B cell (primary cell): ENCODE data around the gene CILP. TPM values are rescaled to one million over a fixed set of nuclear protein-coding genes. Genes with fewer than 3 reads are reported as not detected.

ENCODE experiments used
- ATAC-seq: fragments of 200-7000 bp; cut with Tn5 transposase; one replicate; pipeline ENCODE4 v1.10.0; 2021; ENCODE audit warnings: low read depth, mild to moderate bottlenecking, moderate number of reproducible peaks, moderate library complexity
- CTCF ChIA-PET: fragments of 350-600 bp; sonication (Branson Sonifier 250); formaldehyde crosslinking; loops from one replicate; lab custom pipeline; 2021; ENCODE audit warnings: antibody characterized with exemption, inconsistent platforms; lab: Charles Lee
- POLR2A ChIA-PET: fragments of 350-600 bp; sonication (Branson Sonifier 250); formaldehyde crosslinking; loops from one replicate; lab custom pipeline; 2021; ENCODE audit warnings: antibody characterized with exemption; lab: Charles Lee
- DNase-seq: peaks from one replicate; pipeline ENCODE4 v3.0.0; 2013
- H2AFZ ChIP-seq: 2 replicates; pipeline ENCODE4 v1.6.1; 2012; ENCODE audit warnings: mild to moderate bottlenecking, low read depth, low read length; ENCODE audit not compliant: insufficient read depth, poor library complexity, severe bottlenecking
- H3K27ac ChIP-seq, 2 donors: 1 replicate in 1 of 2; 2 replicates in 1 of 2; pipeline ENCODE4 v1.5.1; 2012 to 2013; ENCODE audit warnings: low read length in 2 of 2, mild to moderate bottlenecking in 2 of 2, moderate library complexity in 1 of 2
- H3K27me3 ChIP-seq, 4 experiments: fragments of 200-600 bp in 1 of 4; sonication (generic) in 1 of 4; replicated peaks in 1 of 4; 1 replicate in 2 of 4; 2 replicates in 2 of 4; pipeline versions ENCODE4 v1.6.1 to v1.7.0; 2013 to 2016; ENCODE audit warnings: low read length in 3 of 4, mild to moderate bottlenecking in 2 of 4, mixed read lengths in 1 of 4, moderate library complexity in 1 of 4; ENCODE audit not compliant: insufficient read depth in 4 of 4, control insufficient read depth in 3 of 4; ENCODE audit errors: control extremely low read depth in 1 of 4
- H3K36me3 ChIP-seq, 2 experiments: replicated peaks in 1 of 2; 1 replicate in 1 of 2; 2 replicates in 1 of 2; pipeline versions ENCODE4 v1.6.1 to v1.7.1; 2013; ENCODE audit warnings: low read length in 1 of 2; ENCODE audit not compliant: insufficient read depth in 2 of 2, control insufficient read depth in 1 of 2; ENCODE audit errors: control extremely low read depth in 1 of 2, extremely low read depth in 1 of 2
- H3K4me1 ChIP-seq, 2 donors: fragments of 200-600 bp in 1 of 2; sonication (generic) in 1 of 2; 1 replicate in 1 of 2; 2 replicates in 1 of 2; pipeline versions ENCODE4 v1.5.1 to v1.6.1; 2013 to 2017; ENCODE audit warnings: low read length in 2 of 2; ENCODE audit not compliant: control insufficient read depth in 2 of 2, insufficient read depth in 2 of 2
- H3K4me2 ChIP-seq: replicated peaks from 2 replicates; pipeline ENCODE3; 2012; ENCODE audit warnings: mild to moderate bottlenecking, low read depth, low read length; ENCODE audit not compliant: poor library complexity, severe bottlenecking
- H3K4me3 ChIP-seq, 5 experiments: fragments of 200-600 bp in 1 of 5; sonication (generic) in 1 of 5; 1 replicate in 3 of 5; 2 replicates in 2 of 5; pipeline versions ENCODE4 v1.5.1 to v1.7.0; 2011 to 2016; ENCODE audit warnings: low read length in 4 of 5, mild to moderate bottlenecking in 4 of 5, low read depth in 2 of 5, control low read depth in 1 of 5, moderate library complexity in 1 of 5; ENCODE audit not compliant: insufficient read depth in 1 of 5; ENCODE audit errors: control extremely low read depth in 1 of 5, extremely low read depth in 1 of 5
- H3K79me2 ChIP-seq: fragments of 200-600 bp; sonication (generic); one replicate; pipeline ENCODE4 v1.6.0; 2016; ENCODE audit warnings: low read length; ENCODE audit not compliant: control insufficient read depth, insufficient read depth
- H3K9ac ChIP-seq: fragments of 200-600 bp; sonication (generic); 2 replicates; pipeline ENCODE4 v1.6.1; 2017; ENCODE audit warnings: mild to moderate bottlenecking, low read length, moderate library complexity
- H3K9me3 ChIP-seq, 3 donors: one replicate each; pipeline versions ENCODE4 v1.6.1 to v1.7.1; 2013; ENCODE audit warnings: low read length in 2 of 3; ENCODE audit not compliant: control insufficient read depth in 2 of 3, insufficient read depth in 1 of 3; ENCODE audit errors: control extremely low read depth in 1 of 3
- H4K20me1 ChIP-seq: 2 replicates; pipeline ENCODE4 v1.6.0; 2012; ENCODE audit warnings: mild to moderate bottlenecking, low read length; ENCODE audit not compliant: insufficient read depth, control insufficient read depth, poor library complexity, severe bottlenecking
- H3K27ac Mint-ChIP-seq: one replicate; pipeline ENCODE4 v1.8.0; 2021; ENCODE audit warnings: mixed read lengths
- H3K27me3 Mint-ChIP-seq: one replicate; pipeline ENCODE4 v1.8.0; 2021; ENCODE audit warnings: mixed read lengths
- H3K4me1 Mint-ChIP-seq: one replicate; pipeline ENCODE4 v1.8.0; 2021; ENCODE audit warnings: mixed read lengths
- H3K4me3 Mint-ChIP-seq: one replicate; pipeline ENCODE4 v1.8.0; 2021; ENCODE audit warnings: mixed read lengths
- H3K9me3 Mint-ChIP-seq: one replicate; pipeline ENCODE4 v1.8.0; 2022; ENCODE audit warnings: mixed read lengths; ENCODE audit not compliant: insufficient read depth
- EZH2 ChIP-seq: IDR thresholded peaks from 2 replicates; pipeline ENCODE4 v1.6.1; 2012; ENCODE audit warnings: borderline replicate concordance, low read depth, mild to moderate bottlenecking, moderate library complexity, low read length; ENCODE audit not compliant: insufficient read depth, poor library complexity, severe bottlenecking
- WGBS: methylation state at CpG from one replicate; pipeline ENCODE4 v1.1.5; 2013; ENCODE audit warnings: missing lambda C conversion rate; ENCODE audit not compliant: insufficient coverage; 5-methylcytosine and 5-hydroxymethylcytosine counted together
- intact Hi-C: fragments of 100-400 bp; cut with micrococcal nuclease; formaldehyde crosslinking; loops from one replicate; pipeline ENCODE4 v1.10.0; 2022
- polyA plus RNA-seq: library from polyadenylated mRNA; depleted of rRNA; stranded (reverse); fragments of >200 nt; gene quantifications from 2 replicates; pipeline ENCODE4 v1.2.3, GENCODE V29; 2012
- total RNA-seq, 2 donors: library from RNA; stranded (reverse); fragments of 120-200 nt in 1 of 2; gene quantifications; 1 replicate in 1 of 2; 2 replicates in 1 of 2; pipeline versions ENCODE4 v1.2.3 to v1.2.4, GENCODE V29; 2013 to 2022
- TF ChIP-seq, protein P1 (sequence below): fragments of 200-600 bp; IDR thresholded peaks from one replicate; pipeline ENCODE4 v1.8.0; 2022; ENCODE audit warnings: antibody characterized with exemption, mild to moderate bottlenecking

CILP gene
- total and polyA plus RNA-seq, 2 donors (not counting 1 experiment from before 2014, with no cell fraction given): 0.52 to 0.94 TPM

DNA sequence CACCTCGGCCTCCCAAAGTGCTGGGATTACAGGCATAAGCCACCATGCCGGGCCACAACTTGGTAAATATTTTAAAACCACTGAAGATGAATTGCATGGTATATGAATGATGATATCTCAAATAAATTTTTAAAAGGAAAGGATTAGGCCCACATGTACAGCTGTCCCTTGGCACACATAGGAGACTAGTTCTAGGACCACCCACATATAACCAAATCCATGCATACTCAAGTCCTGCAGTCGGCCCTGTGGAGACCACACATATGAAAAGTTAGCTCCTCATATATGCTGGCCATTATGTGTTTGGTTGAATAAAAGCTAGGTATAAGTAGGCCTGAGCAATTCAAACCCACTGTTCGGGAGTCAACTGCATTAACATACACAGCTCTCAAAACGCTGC lies 36.8 kb downstream of the CILP start:
- Histone ChIP-seq H3K27ac (no peak overlapping the region), H3K4me1 (peaks cover 0 to 4% of the 10 kb centered on the region in 2 donors), H4K20me1 (peaks cover 36% of the 10 kb centered on the region), H3K9me3 (no peaks in the 10 kb centered on the region), H3K4me2 (no peak overlapping the region), H3K9ac (no peak overlapping the region), H3K79me2 (peaks cover 41% of the 10 kb centered on the region), H3K4me3 (no peak overlapping the region), H2AFZ (no peak overlapping the region), H3K27me3 (no peaks in the 10 kb centered on the region), H3K36me3 (peaks cover 16 to 76% of the 10 kb centered on the region in 2 experiments)
- intact Hi-C loops: no loop called here
- DNase-seq (no peak), ATAC-seq (no peak)
- no peak overlapping the region for H3K27ac Mint-ChIP-seq
- H3K9me3 Mint-ChIP-seq: no peaks in the 10 kb centered on the region
- no CpG with 5 or more reads among the region's 5 CpGs for WGBS
- H3K4me1 Mint-ChIP-seq: peaks cover 5% of the 10 kb centered on the region
- H3K4me3 Mint-ChIP-seq: no peak overlapping the region
- no peak for TF ChIP-seq EZH2
- TF ChIP-seq, protein P1, sequence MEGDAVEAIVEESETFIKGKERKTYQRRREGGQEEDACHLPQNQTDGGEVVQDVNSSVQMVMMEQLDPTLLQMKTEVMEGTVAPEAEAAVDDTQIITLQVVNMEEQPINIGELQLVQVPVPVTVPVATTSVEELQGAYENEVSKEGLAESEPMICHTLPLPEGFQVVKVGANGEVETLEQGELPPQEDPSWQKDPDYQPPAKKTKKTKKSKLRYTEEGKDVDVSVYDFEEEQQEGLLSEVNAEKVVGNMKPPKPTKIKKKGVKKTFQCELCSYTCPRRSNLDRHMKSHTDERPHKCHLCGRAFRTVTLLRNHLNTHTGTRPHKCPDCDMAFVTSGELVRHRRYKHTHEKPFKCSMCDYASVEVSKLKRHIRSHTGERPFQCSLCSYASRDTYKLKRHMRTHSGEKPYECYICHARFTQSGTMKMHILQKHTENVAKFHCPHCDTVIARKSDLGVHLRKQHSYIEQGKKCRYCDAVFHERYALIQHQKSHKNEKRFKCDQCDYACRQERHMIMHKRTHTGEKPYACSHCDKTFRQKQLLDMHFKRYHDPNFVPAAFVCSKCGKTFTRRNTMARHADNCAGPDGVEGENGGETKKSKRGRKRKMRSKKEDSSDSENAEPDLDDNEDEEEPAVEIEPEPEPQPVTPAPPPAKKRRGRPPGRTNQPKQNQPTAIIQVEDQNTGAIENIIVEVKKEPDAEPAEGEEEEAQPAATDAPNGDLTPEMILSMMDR: no peak
- no peaks in the 10 kb centered on the region for H3K27me3 Mint-ChIP-seq
- POLR2A ChIA-PET: no interaction called here
- CTCF ChIA-PET: no interaction called here

DNA sequence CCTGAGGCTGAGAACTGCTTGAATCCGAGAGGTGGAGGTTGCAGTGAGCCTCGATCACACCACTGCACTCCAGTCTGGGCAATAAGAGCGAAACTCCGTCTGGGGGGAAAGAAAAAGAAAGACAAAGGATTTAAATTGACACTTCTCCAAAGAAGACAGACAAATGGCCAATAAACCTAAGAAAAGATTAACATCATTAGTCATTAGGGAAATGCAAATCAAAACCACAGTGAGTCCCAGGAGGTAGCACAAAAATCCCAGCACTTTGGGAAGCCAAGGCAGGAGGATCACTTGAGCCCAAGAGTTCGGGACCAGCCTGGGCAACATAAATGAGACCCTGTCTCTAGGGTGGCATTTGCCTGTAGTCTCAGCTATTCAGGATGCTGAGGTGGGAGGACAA lies 38.7 kb downstream of the CILP start:
- WGBS: 77% methylated on average over 1 of the region's 5 CpGs
- ChIA-PET CTCF (no interaction called here), POLR2A (interaction anchor here (0.6 kb wide), 1 partner anchor 114 kb away, joined by 8 read pairs; no protein-coding TSS in a partner anchor)
- H3K9me3 Mint-ChIP-seq: no peaks in the 10 kb centered on the region
- Histone ChIP-seq H3K36me3 (peaks cover 10 to 65% of the 10 kb centered on the region in 2 experiments), H2AFZ (no peak overlapping the region), H3K79me2 (peaks cover 34% of the 10 kb centered on the region), H3K9ac (no peak overlapping the region), H3K4me3 (no peak overlapping the region), H3K27me3 (no peaks in the 10 kb centered on the region), H3K4me1 (peaks cover 0 to 4% of the 10 kb centered on the region in 2 donors), H3K4me2 (no peak overlapping the region), H3K27ac (no peak overlapping the region), H4K20me1 (peaks cover 40% of the 10 kb centered on the region), H3K9me3 (no peaks in the 10 kb centered on the region)
- H3K27me3 Mint-ChIP-seq: no peaks in the 10 kb centered on the region
- DNase-seq (no peak), ATAC-seq (no peak)
- H3K27ac Mint-ChIP-seq: no peak overlapping the region
- intact Hi-C loops: no loop called here
- no peak overlapping the region for H3K4me3 Mint-ChIP-seq
- TF ChIP-seq, protein P1: no peak
- TF ChIP-seq EZH2: no peak
- H3K4me1 Mint-ChIP-seq: peaks cover 5% of the 10 kb centered on the region
